Posterior cingulate gyrus (tissue), 11 donors: ENCODE data around the gene SACS.
"Not testable (repeated sequence)": the region's sequence is repeated elsewhere in the genome, so short reads cannot be mapped to it uniquely, and the experiment has no call there.

Experiments used
- DNase-seq, 10 donors: peaks; one replicate each; pipeline versions ENCODE4 v3.0.0 to v3.0.0-alpha.2; 2020 to 2021; ENCODE audit warnings: mixed read lengths in 3 of 10
- intact Hi-C: fragments of 100-400 bp; cut with DNase I; formaldehyde crosslinking; loops from one replicate; pipeline ENCODE4 v1.15.1; 2023

Gene SACS

GRCh38 chr13:23427342-23427843, 6.1 kb downstream of the SACS start:
- intact Hi-C loops, result no loop called here
- peak in 1 of 10 donors; percentile 24 for DNase-seq

DNA sequence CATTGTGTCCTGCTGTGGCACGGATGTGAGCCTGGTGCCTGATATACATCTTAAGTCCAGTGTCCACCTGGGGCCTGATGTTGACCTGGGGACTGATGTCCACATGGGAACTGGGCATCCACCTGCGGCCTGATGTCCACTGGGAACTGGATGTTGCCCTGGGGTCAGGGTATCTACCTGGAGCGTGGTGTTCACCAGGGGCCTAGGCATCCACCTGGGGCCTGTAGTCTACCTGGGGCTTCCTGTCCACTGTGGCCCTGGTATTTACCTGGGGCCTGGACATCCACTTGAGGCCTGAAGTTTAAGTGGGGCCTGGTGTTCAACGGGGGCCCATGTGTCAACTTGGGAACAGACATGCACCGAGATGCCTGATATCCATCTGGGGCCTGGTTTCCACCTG, 11.9 kb downstream of the SACS start:
- intact Hi-C loops, result no loop called here
- DNase-seq, result peak in 1 of 10 donors; percentile 52

GRCh38 chr13:23418776-23419683, 14.5 kb downstream of the SACS start:
- intact Hi-C loops, result no loop called here

GRCh38 chr13:23414682-23415081, 18.8 kb downstream of the SACS start:
- no peak for DNase-seq
- intact Hi-C loops, result no loop called here

More at GRCh38 chr13:23418776-23419683, 14.5 kb downstream of the SACS start:
- peak in 1 of 10 donors; percentile 49 for DNase-seq

GRCh38 chr13:23411706-23412105, 21.8 kb downstream of the SACS start:
- intact Hi-C loops, result no loop called here

DNA sequence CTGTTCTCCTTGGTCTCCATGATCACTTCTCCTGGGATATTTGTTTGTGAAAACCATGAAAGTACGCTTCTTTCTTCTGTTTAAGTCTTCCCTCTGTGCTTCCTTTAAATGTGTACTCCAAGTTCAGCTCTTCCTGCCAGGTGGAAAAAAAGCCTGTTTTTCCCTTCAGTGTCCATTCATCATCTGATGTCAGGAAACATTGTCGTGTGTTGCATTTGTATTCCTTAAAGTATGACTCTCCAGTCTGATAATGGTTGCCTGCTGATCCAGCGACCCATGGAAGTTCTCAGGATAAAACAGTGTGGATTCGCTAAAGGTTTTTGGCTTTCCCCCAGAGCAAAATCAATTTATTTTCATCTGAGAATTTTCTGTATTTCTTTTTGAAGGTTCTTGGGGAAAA, 22.3 kb downstream of the SACS start:
- no peak for DNase-seq
- intact Hi-C loops, result no loop called here

More at GRCh38 chr13:23411706-23412105, 21.8 kb downstream of the SACS start:
- DNase-seq, result no peak

- no peak for DNase-seq
- intact Hi-C loops, result no loop called here
Measured at GRCh38 chr13:23408026-23408425, 25.5 kb downstream of the SACS start.

GRCh38 chr13:23401156-23401555, 32.3 kb downstream of the SACS start:
- DNase-seq, intact Hi-C loops: not testable (repeated sequence)

DNA sequence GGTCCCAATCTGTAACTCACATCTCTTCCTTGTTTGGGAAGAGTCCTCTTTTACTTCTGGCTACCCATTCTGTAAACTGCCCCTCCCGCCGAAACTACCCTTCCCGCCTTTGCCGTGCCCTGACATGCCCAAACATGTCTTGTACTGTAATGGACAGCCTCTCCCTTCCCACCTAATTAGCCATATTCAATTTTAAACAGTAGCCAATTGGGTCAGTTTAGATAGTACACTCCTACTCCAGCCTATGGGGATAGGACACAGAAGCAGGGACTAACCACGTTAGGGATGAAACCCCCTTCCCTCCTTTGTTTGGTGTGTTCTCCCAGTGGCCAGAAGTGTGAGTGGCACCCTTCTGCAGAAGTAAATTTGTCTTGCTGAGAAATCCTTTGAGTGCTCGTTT, 34.2 kb downstream of the SACS start:
- intact Hi-C loops, result no loop called here
- DNase-seq, result no peak

DNA sequence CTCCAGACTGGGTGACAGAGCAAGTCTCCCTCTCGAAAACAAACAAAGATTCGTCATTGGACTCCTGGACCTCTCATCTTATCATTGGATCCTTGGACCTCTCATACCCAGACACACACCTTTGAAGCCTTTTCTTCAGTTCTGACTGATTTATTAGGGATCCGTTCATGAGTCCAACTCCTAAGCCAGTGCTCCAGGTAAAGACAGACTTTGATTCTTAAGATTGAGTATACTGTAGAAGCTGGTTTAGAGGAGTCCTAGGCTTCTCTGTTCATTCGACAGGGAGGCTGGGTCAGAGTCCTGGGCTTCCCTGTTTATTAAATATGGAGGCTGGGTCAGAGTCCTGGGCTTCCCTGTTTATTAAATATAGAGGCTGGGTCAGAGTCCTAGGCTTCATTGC, 38.7 kb downstream of the SACS start:
- intact Hi-C loops, result no loop called here
- DNase-seq, result no peak

- intact Hi-C loops, result no loop called here
- no peak for DNase-seq
Measured at GRCh38 chr13:23392925-23393645, 40.4 kb downstream of the SACS start.

GRCh38 chr13:23392313-23392712, 41.2 kb downstream of the SACS start:
- no peak for DNase-seq

DNA sequence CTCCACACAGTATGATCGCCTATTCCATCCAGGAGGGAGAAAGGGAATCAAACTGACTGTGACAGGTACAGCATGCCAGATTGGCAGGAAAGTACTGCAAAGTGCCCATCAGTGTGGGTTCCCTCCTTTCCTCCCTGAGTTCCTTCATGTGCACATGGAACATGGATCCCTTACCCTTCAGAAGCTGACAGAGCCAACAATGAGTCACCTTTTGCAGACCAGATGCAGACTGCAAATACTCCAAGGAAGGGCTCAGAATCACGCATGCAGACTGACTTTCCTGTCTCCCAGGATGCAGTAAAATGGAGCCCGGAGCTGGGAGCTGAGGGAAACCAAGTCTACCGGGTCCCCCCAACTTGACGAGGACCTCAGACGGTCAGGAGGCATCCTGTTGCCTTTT, 41.8 kb downstream of the SACS start:
- no peak for DNase-seq
- intact Hi-C loops, result no loop called here

More at GRCh38 chr13:23392313-23392712, 41.2 kb downstream of the SACS start:
- intact Hi-C loops, result no loop called here

- no peak for DNase-seq
- intact Hi-C loops, result no loop called here
Measured at GRCh38 chr13:23386533-23386932, 47.0 kb downstream of the SACS start.

DNA sequence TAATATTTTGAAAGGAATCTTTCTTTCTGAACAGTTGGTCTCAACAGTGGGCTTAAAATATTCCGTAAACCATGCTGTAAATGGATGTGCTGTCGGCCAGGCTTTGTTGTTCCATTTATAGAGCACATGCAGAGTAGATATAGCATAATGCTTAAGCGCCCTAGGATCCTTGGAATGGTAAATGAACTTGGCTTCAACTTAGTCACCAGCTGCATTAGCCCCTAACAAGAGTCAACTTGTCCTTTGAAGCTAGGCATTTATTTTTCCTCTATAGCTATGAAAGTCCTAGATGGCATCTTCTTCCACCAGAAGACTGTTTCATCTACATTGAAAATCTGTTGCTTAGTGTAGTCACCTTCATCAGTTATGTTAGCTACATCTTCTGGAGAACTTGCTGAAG, 47.6 kb downstream of the SACS start:
- intact Hi-C loops, result no loop called here
- no peak for DNase-seq

GRCh38 chr13:23384111-23384510, 49.4 kb downstream of the SACS start:
- intact Hi-C loops, result no loop called here
- no peak for DNase-seq

DNA sequence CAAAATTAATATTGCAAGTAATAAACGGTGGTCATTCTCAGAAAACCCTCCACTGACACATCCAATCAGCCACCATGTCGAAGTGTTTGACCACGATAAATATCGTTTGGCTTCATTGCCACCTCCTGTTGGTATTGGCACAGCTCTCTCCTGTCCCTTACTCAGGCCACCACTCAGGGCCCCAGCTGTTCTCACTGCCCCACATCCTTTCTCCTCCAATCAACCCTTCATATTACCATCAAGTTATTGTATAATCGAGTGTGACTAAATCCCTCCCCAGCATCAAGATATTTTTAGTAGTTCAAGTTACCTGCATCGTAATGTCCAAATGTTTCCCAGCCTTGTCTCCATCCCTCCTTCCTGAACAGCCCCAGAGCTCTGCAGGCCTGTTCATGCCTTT, 50.4 kb downstream of the SACS start:
- no peak for DNase-seq
- intact Hi-C loops, result no loop called here

GRCh38 chr13:23381866-23382265, 51.6 kb downstream of the SACS start:
- DNase-seq, result peak in 1 of 10 donors; percentile 23
- intact Hi-C loops, result no loop called here

GRCh38 chr13:23380534-23380933, 53.0 kb downstream of the SACS start:
- intact Hi-C loops, result no loop called here
- no peak for DNase-seq

- DNase-seq, result no peak
- intact Hi-C loops, result loop anchor here (5.0 kb wide), 1 partner anchor 54 kb away; the partner anchor contains the start of gene SACS
Measured at GRCh38 chr13:23377983-23378632, 55.4 kb downstream of the SACS start.

- DNase-seq, result no peak
- intact Hi-C loops, result loop anchor here (5.0 kb wide), 1 partner anchor 55 kb away; the partner anchor contains the start of gene SACS
Measured at GRCh38 chr13:23377579-23377978, 55.9 kb downstream of the SACS start.
